GM21515 (cell line): ENCODE measurements around the gene COL17A1.

ENCODE experiments used
- ATAC-seq: cut with Tn5 transposase; IDR thresholded peaks from one replicate; pipeline ENCODE4 v1.9.1; 2021; ENCODE audit not compliant: unreplicated experiment

The COL17A1 gene

DNA sequence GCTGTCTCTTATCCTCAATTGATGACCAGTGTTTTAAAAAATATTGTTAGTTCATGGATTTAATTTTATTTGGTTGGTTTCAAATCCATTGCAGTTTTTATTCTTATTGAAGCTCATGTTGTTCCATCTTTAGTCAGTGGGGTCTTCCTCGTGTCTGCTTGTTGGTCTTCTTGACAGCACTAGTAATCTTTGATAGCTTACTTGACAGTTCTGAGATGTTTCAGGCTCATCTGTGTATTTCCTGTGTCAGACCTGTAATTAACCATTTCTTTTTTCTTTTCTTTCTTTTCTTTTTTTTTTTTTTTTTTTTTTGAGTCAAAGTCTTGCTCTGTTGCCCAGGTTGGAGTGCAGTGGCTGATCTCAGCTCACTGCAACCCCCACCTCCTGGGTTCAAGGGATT is 90.5 kb downstream of the COL17A1 start:
- no peak for ATAC-seq

DNA sequence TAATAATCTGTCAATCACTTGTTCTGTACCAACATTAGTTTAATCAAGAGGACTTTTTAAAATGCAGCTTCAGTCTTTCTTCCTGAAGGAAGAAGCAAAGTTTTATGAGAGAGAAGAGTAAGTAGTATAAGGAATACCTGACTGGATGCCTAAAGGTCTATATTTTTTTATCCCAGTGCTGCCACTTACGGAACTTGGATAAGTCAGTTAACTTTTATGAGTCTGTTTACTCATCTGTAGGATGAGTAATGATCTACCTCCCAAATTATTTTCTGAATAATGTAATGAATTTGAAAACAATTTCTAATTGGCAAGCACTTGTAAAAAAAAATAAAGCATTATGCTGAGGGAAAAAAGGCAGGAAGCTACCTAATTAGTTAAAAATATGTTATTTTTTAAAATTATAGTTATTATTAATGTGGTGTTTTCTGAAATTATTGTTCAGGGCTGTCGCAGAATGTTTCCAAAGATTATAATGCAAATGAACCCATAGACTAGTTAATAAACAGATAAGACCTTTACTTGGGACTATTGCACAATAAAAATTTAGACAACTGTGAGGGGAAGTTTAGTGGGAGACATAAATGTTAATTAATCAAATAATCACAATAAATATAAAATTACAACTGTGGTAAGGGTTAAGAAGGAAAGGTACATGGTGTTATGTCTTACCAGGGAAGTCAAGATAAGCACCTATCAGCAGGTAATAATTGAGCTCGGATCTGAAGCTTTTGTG is 94.1 kb downstream of the COL17A1 start:
- no peak for ATAC-seq

DNA sequence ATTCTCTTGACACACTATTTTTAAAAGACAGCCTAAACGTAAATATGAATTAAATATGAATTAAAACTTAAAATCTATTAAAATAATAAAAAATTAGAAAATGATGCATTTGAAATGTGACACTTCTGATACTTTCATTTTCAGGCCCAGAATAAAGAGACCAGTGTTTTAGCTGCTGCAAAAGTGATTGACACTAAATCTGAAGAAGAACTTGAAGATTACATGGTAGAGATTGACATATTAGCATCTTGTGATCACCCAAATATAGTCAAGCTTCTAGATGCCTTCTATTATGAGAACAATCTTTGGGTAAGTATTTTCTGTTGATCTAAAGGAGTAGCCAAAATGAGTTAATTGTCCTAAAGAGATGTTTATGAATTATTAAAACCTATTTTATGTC is 95.1 kb downstream of the COL17A1 start:
- ATAC-seq, result no peak

DNA sequence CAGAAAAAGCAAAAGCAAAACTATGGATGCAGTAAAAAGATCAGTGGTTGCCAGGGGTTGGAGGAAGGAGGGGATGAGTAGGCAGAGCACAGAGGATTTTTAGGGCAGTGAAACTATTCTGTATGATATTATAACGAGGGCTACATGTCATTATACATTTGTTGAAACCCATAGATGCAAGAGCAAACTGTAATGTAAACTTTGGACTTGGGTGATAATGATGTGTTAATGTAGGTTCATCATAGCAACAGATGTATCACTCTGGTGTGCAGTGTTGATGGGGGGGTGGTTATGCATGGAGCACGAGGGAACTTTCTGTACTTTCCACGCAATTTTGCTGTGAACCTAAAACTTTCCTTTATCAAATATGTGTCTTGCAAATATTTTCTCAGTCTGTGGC is 95.6 kb downstream of the COL17A1 start:
- no peak for ATAC-seq

DNA sequence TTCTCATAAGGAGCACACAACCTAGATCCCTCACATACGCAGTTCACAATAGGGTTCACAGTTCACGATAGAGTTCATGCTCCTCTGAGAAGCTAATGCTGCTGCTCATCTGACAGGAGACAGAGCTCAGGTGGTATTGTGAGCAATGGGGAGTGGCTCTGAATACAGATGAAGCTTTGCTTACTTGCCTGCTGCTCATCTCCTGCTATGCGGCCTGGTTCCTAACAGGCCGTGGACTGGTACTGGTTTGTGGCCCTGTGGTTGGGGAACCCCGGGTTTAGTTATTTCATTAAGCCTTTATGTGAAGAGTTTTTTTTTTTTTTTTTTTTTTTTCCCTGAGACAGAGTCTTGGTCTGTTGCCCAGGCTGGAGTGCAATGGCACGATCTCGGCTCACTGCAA is 99.3 kb downstream of the COL17A1 start:
- no peak for ATAC-seq

DNA sequence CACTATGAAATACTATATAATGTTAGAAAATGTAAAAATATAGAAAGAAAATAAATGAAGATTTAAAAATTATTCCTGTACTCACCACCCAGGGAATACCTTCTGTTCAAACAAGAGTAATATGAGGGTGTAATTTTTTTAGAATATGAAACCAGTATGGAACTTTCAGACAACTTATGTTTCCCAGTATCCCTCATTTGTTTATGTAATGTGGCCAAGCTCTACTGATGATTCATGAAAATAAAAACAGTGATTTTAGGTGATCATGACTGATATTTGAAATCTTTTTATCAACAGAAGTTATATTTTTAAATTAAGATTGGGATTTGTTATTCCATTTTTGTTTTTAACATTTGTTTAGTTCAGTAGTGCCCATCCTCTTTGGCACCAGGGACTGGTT is 100.0 kb downstream of the COL17A1 start:
- ATAC-seq, result no peak

DNA sequence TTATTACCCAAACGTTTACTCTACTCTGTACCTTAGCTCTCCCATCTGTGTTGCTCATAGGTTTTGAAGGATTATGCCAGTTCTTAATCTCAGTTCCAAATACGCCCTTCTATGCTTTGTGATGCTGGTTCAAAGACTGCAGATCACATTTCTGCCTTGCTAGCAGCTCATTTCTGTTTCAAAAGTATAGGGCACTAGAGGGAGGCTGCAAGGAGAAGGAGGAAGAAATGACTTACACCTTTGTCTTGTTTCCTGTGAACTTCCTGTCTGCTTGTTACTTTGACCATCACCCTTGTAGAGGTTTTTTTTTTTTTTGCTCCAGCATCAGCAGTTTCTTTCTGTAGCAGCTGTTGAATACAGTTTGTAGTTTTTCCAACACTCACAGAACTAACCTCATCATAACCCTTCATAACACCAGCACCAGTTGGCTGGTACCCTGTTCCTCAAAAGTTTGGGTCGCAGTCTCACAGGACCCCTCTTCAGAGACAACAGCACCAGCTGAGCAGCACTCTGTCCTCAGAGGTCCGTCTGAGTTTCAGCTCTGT is 102.2 kb downstream of the COL17A1 start:
- peak; percentile 76 for ATAC-seq

GRCh38 chr10:103982639-103983038 is 103.0 kb downstream of the COL17A1 start:
- no peak for ATAC-seq
